HG03378 (cell line): ENCODE measurements around the gene SELENOW.
"Not testable (repeated sequence)": the region's sequence is repeated elsewhere in the genome, so short reads cannot be mapped to it uniquely, and the experiment has no call there.

ENCODE experiments used
- ATAC-seq: cut with Tn5 transposase; IDR thresholded peaks from one replicate; pipeline ENCODE4 v1.9.1; 2021; ENCODE audit warnings: mild to moderate bottlenecking, moderate library complexity; ENCODE audit not compliant: unreplicated experiment

Gene SELENOW

DNA sequence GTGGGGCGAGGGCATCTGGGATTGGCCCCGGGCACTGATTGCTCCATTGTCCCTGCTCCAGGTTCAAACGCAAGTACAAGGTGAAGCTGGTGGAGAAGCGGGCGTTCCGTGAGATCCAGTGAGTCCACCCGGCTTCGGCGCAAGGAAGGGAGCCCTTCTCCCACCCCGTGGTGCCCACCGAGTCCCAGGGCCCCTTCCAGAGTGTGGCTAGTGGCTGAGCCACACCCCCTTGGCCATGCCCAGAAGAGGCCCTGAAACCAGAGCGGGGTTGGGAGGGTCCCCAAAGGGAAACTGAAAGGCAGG, 21.9 kb upstream of the SELENOW start:
- no peak for ATAC-seq

- no peak for ATAC-seq
Measured at GRCh38 chr19:47756953-47757608, 21.4 kb upstream of the SELENOW start.

- no peak for ATAC-seq
Measured at GRCh38 chr19:47757617-47758442, 20.7 kb upstream of the SELENOW start.

GRCh38 chr19:47758443-47758804, 20.1 kb upstream of the SELENOW start:
- ATAC-seq, result no peak

DNA sequence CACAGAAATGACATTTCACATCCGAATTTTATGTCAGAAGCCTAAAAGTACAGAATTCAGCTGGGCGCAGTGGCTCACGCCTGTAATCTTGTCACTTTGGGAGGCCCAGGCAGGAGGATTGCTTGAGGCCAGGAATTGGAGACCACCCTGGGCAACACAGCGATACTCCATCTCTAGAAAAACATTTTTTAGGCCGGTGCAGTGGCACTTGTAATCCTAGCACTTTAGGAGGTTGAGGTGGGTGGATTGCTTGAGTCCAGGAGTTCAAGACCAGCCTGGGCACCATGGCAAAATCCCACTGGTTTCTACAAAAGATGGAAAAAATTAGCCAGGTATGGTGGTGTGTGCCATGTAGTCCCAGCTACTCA, 17.9 kb upstream of the SELENOW start:
- no peak for ATAC-seq

GRCh38 chr19:47761566-47761965, 16.9 kb upstream of the SELENOW start:
- no peak for ATAC-seq

DNA sequence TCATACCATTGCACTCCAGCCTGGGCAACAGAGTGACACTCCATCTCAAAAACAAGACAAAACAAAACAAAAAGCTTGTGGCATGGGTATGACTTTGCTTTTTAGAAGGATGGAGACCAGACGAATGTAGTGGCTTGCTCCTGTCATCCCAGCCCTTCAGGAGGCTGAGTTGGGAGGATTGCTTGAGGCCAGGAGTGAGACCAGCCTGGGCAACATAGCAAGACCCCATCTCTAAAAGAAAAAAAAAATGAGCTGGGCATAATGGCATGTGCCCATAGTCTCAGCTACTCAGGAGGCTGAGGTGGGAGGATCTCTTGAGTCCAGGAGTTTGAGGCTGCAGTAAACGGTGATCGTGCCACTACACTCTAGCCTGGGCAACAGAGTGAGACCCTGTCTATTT, 16.4 kb upstream of the SELENOW start:
- ATAC-seq, result no peak

- no peak for ATAC-seq
Measured at GRCh38 chr19:47762615-47763308, 15.7 kb upstream of the SELENOW start.

GRCh38 chr19:47764705-47765104, 13.8 kb upstream of the SELENOW start:
- not testable (repeated sequence) for ATAC-seq

GRCh38 chr19:47765523-47766358, 12.8 kb upstream of the SELENOW start:
- no peak for ATAC-seq

DNA sequence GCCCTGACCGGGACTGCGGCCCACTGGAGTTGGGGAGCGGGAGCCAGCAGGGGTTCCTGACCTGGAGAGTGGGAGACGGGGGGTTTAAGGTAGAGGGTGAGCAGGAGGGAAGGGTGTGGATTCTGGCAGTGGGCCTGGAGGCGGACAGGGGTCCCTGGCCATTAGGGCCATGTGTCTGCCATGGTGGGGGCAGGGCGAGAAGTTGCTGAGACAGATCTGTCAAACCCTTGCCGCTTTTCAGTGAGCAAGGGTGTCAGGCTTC, 12.2 kb upstream of the SELENOW start:
- no peak for ATAC-seq

GRCh38 chr19:47766670-47767069, 11.8 kb upstream of the SELENOW start:
- ATAC-seq, result no peak

DNA sequence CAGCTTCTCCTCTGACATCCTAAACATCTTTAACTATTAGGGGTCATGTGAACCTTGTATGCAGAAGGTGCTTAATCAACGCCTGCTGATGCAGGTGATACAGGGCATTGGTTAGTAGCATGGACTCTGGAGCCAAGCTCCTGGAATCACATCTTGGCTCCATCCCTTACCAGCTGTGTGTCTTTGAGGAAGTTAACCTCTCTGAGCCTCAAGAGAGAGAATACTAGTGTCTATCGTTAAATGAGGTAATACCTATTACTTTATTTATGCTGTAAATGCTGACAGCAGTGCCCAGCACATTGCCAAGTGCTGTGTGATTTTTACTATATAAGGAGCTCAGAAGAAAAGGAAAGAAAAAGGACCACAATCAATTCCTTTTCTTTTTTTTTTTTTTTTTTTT, 11.2 kb upstream of the SELENOW start:
- no peak for ATAC-seq

GRCh38 chr19:47768604-47769003, 9.9 kb upstream of the SELENOW start:
- ATAC-seq, result no peak

GRCh38 chr19:47769534-47769933, 9.0 kb upstream of the SELENOW start:
- no peak for ATAC-seq

- ATAC-seq, result not testable (repeated sequence)
Measured at GRCh38 chr19:47771291-47771690, 7.2 kb upstream of the SELENOW start.

DNA sequence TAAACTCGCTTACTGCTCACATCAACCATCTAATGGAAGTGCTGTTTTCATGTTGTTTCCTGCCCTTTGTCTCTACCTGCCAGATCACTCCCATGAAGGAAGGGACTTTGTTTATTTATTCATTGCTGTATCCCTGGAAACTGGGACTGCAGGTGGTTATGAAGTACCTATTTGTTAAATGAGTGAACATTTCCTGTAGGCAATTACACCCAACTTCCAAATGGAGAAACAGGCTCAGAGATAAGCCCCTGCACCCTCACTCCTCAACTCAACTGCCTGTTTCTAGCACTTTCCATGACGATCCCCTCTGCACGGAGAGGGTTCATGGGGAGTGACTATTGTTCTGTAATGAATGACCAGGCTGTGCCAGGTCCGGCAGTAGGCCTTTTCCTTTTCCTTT, 1.9 kb upstream of the SELENOW start:
- ATAC-seq, result no peak

- ATAC-seq, result not testable (repeated sequence)
Measured at GRCh38 chr19:47777245-47778048, 1.1 kb upstream of the SELENOW start.

DNA sequence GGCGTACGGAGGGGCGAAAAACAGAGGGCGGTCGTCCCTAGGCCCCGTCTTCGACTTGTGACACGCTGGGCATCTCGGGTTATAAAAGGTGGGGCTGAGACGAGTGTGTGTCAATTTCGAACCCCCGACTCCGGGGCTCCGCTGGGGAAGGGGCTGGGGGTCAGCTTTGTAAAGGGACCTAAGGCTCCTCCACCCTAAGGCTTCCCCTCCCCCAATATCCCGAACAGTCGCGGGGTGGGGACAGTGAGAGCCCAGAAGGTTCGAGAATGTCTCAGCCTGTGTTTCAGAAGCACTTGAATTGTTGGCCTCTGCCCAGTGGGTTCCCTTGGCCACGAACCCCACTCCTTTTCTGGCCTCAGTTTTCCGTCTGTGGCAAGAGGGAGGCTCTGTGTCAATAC, 450 bp downstream of the SELENOW start:
- no peak for ATAC-seq

DNA sequence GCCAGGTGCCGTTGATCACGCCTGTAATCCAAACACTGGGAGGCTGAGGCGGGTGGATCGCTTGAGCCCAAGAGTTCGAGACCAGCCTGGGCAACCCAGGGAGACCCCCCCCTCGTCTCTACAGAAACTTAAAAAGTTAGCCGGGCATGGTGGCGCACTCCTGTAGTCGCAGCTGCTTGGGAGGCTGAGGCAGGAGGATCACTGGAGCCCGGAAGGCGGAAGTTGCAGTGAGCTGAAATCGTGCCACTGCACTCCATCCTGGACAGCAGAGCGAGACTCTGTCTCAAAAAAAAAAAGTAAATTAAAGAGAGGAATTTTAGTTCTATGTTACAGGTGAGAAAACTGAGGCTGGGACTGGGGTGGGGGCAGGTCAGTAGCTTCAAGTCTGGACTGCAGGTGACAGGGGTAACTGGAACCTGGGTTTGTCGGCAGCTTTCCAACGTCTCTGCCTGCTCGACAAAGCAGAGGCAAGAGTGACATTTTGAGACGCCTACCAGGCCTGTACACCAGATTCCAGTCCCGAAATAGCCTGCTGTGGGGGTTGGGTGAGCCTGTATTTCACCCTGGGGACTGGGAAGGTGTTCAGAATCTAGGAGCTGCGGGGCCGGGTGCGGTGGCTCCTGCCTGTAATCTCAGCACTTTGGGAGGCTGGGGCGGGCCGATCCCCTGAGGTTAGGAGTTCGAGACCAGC, 1.2 kb downstream of the SELENOW start:
- no peak for ATAC-seq
